BE2C (cell line): ENCODE data around the gene MYH3.

Experiments
- DNase-seq: peaks from one replicate; pipeline ENCODE4 v3.0.0-alpha.2; 2020
- H3K27me3 ChIP-seq: fragments of 250-450 bp; sonication (Bioruptor Pico); 2 replicates; pipeline ENCODE4 v1.5.1; 2020; ENCODE audit warnings: mild to moderate bottlenecking
- H3K36me3 ChIP-seq: fragments of 250-450 bp; sonication (Bioruptor Pico); 2 replicates; pipeline ENCODE4 v1.5.1; 2020; ENCODE audit warnings: mild to moderate bottlenecking
- H3K4me1 ChIP-seq: fragments of 250-450 bp; sonication (Bioruptor Pico); 2 replicates; pipeline ENCODE4 v1.5.1; 2020
- H3K4me3 ChIP-seq: 2 replicates; pipeline ENCODE4 v1.5.1; 2011; ENCODE audit warnings: low read depth, low read length
- H3K9me3 ChIP-seq: fragments of 250-450 bp; sonication (Bioruptor Pico); 2 replicates; pipeline ENCODE4 v1.5.1; 2020
- TF ChIP-seq, protein P1 (sequence below): IDR thresholded peaks from 2 replicates; pipeline ENCODE4 v1.5.1; 2012; ENCODE audit warnings: mild to moderate bottlenecking, low read depth, low read length

Gene MYH3

DNA sequence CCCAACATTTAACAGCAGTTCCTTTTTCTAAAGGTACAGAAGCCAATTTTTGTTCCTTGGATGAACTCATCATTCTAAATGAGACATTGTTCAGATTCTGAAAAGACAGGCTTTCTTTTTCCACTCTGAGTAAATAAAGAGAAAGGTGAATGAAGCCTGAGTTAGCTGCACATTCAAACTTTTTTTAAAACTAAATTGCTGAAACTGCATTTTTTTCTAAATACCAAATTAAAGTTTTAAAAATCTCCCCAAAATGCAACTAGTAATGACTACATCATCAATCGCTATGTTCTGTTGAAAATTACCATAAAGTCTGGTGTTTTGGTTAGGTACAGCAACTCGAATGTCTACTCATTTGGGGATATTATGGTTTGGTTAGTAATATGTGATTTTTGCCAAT is 30.4 kb upstream of the MYH3 start:
- Histone ChIP-seq H3K36me3 (peaks cover 15% of the 10 kb centered on the region), H3K4me3 (no peak overlapping the region), H3K9me3 (no peaks in the 10 kb centered on the region), H3K27me3 (no peaks in the 10 kb centered on the region), H3K4me1 (no peaks in the 10 kb centered on the region)
- DNase-seq, result no peak
- TF ChIP-seq, protein P1, sequence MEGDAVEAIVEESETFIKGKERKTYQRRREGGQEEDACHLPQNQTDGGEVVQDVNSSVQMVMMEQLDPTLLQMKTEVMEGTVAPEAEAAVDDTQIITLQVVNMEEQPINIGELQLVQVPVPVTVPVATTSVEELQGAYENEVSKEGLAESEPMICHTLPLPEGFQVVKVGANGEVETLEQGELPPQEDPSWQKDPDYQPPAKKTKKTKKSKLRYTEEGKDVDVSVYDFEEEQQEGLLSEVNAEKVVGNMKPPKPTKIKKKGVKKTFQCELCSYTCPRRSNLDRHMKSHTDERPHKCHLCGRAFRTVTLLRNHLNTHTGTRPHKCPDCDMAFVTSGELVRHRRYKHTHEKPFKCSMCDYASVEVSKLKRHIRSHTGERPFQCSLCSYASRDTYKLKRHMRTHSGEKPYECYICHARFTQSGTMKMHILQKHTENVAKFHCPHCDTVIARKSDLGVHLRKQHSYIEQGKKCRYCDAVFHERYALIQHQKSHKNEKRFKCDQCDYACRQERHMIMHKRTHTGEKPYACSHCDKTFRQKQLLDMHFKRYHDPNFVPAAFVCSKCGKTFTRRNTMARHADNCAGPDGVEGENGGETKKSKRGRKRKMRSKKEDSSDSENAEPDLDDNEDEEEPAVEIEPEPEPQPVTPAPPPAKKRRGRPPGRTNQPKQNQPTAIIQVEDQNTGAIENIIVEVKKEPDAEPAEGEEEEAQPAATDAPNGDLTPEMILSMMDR, result no peak

DNA sequence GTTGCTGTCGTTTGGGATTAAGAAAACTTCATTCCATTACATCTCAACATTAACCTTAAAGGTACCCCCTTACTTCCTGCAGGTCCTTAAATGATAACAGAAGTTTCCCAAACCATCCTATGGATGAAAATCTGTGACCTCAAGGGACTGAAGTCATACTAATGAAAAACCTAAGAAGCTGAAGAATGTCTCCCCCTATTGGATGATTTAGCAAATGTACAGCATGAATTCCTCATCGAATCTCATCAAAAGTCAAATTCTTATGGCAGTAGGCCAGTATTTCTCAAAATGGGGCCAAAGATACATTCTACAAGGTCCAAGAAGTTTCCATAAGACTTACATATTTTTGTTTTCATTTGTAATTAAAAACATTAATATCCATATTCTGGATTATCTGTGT is 26.7 kb upstream of the MYH3 start:
- TF ChIP-seq, protein P1, result peak; percentile 58
- Histone ChIP-seq H3K4me1 (no peaks in the 10 kb centered on the region), H3K9me3 (no peaks in the 10 kb centered on the region), H3K36me3 (peaks cover 10% of the 10 kb centered on the region), H3K4me3 (no peak overlapping the region), H3K27me3 (no peaks in the 10 kb centered on the region)
- DNase-seq, result no peak

DNA sequence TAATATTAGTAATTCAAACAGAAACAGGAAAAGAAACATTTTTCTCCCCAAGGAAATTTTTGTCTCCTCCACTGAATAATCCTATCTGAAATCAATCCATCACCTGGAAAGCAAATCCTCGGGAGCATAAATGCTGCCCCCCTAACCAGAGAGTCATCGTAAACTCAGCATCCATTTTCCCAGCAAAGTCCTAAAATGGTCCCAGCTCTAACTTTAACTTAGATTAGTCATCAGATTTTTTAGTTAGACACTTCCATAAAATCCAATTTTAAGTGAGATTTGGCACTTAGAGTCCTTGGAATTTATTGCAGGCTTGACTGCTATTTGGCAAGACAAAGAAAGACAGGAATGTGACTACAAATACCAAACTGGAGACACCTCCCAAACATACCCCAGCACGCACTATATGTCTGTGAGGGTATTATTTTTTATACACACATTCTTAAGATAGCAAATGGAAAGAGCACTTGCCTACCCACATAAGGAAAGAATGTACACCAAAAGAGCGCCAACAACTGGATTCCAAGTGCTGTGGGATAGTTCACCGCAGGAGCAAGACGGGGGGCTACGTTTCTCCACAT is 24.8 kb upstream of the MYH3 start:
- peaks cover 10% of the 10 kb centered on the region for H3K36me3 ChIP-seq
- no peak for DNase-seq
- no peaks in the 10 kb centered on the region for H3K4me1 ChIP-seq
- H3K27me3 ChIP-seq, result no peaks in the 10 kb centered on the region
- H3K4me3 ChIP-seq, result no peak overlapping the region
- TF ChIP-seq, protein P1, result no peak
- H3K9me3 ChIP-seq, result no peaks in the 10 kb centered on the region

- H3K9me3 ChIP-seq, result no peaks in the 10 kb centered on the region
- TF ChIP-seq, protein P1, result no peak
- H3K4me3 ChIP-seq, result no peak overlapping the region
- H3K4me1 ChIP-seq, result no peaks in the 10 kb centered on the region
- H3K27me3 ChIP-seq, result no peaks in the 10 kb centered on the region
- no peak for DNase-seq
- no peaks in the 10 kb centered on the region for H3K36me3 ChIP-seq
These were observed 17.6 kb upstream of the MYH3 start for GRCh38 chr17:10674704-10675103.

GRCh38 chr17:10673312-10673711 is 16.2 kb upstream of the MYH3 start:
- DNase-seq, result no peak

GRCh38 chr17:10668775-10669174 is 11.7 kb upstream of the MYH3 start:
- no peaks in the 10 kb centered on the region for H3K36me3 ChIP-seq
- H3K4me1 ChIP-seq, result no peaks in the 10 kb centered on the region
- H3K9me3 ChIP-seq, result no peaks in the 10 kb centered on the region
- H3K27me3 ChIP-seq, result no peaks in the 10 kb centered on the region
- TF ChIP-seq, protein P1, result no peak
- H3K4me3 ChIP-seq, result no peak overlapping the region
- DNase-seq, result no peak

More at GRCh38 chr17:10673312-10673711, 16.2 kb upstream of the MYH3 start:
- Histone ChIP-seq H3K4me3 (no peak overlapping the region), H3K4me1 (no peaks in the 10 kb centered on the region), H3K36me3 (no peaks in the 10 kb centered on the region), H3K9me3 (no peaks in the 10 kb centered on the region), H3K27me3 (no peaks in the 10 kb centered on the region)
- TF ChIP-seq, protein P1, result no peak
